NK-92 treated with Interleukin-12 subunit alpha and Interleukin-12 subunit beta, amount 100 ng/mL, for 24 hours (cell line): ENCODE data around the gene CMTR1.
A peak's percentile ranks its signal among the peaks of the same experiment; 100 is the strongest.
"Not testable (repeated sequence)": the region's sequence is repeated elsewhere in the genome, so short reads cannot be mapped to it uniquely, and the experiment has no call there.

ENCODE experiments used
- DNase-seq: peaks from one replicate; lab custom pipeline; 2025; lab: John Stamatoyannopoulos, UW

CMTR1 gene, protein sequence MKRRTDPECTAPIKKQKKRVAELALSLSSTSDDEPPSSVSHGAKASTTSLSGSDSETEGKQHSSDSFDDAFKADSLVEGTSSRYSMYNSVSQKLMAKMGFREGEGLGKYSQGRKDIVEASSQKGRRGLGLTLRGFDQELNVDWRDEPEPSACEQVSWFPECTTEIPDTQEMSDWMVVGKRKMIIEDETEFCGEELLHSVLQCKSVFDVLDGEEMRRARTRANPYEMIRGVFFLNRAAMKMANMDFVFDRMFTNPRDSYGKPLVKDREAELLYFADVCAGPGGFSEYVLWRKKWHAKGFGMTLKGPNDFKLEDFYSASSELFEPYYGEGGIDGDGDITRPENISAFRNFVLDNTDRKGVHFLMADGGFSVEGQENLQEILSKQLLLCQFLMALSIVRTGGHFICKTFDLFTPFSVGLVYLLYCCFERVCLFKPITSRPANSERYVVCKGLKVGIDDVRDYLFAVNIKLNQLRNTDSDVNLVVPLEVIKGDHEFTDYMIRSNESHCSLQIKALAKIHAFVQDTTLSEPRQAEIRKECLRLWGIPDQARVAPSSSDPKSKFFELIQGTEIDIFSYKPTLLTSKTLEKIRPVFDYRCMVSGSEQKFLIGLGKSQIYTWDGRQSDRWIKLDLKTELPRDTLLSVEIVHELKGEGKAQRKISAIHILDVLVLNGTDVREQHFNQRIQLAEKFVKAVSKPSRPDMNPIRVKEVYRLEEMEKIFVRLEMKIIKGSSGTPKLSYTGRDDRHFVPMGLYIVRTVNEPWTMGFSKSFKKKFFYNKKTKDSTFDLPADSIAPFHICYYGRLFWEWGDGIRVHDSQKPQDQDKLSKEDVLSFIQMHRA

DNA sequence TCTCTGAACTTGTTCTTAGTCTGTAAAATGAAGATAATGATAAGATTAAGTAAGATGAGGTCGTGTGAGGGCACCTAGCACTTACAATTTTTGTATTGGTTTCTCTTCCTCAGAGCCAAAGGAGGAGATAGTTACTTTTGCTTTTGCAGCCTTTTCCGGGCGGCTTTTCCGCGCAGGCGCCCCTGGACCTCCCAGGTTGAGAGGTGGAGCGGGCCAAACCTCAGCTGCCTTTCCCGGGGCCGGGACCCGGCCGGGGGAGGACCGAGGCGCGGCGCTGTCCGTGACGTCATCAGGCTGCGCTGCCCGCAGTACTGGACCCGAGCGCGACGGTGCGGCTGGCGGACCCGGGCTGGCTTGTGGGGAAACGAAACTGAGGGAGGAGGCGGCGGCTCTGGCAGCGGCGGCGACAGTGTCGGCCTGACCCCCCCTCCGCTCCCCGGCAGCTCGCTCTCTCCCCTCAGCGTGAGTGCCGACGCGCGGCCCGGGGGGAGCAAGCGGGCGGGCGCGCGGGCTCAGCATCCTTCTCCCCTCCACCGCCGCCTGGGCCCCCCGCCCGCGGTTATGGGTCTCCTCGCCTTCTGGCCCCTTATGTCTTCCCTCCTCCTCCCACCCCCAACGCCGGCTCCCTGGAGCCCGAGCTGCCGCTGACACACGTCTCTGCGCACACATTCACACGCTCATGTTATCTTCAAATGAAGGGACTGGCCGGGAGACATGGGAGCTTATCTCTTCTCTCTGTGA is at the start of gene CMTR1:
CMTR1 (plus strand) TSS at position 306 of the 741 bp plus-strand sequence. CDS start 2,409 bp downstream, outside the sequence.
- peak; percentile 96 for DNase-seq

DNA sequence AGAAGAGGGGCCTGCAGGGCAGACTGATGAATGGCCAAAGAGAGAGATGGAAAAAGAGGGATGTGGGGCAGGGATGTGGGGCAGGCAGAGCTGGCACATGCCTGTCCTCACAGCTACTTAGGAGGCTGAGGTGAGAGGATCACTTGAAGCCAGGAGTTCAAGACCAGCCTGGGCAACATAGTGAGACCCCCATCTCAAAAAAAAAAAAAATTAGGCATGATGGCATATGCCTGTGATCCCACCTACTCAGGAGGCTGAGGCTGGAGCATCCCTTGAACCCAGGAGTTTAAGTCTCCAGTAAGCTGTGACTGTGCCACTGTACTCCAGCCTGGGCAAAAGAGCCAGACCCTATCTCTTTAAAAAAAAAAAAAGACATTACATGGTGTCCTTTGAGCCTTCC is 44.4 kb upstream of the CMTR1 start:
- no peak for DNase-seq

DNA sequence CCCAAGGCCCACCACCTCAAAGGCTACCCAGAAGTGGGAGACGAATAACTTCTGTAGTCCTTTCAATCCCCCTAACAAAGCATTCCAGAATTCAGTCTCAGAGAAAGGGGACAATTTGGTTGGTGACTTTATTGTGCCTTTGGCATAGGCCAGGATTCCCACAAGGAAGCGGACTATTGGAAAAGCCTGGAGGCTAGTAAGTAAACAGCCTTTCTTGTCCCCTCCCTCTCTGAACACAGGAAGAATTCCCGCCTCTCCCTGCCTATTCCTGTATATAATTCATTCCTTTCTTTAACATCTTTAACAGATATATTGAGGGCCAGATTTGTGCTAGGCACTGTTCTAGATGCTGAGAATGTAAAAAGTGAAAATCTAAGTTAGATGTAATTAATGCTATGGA is 43.2 kb upstream of the CMTR1 start:
- no peak for DNase-seq

DNA sequence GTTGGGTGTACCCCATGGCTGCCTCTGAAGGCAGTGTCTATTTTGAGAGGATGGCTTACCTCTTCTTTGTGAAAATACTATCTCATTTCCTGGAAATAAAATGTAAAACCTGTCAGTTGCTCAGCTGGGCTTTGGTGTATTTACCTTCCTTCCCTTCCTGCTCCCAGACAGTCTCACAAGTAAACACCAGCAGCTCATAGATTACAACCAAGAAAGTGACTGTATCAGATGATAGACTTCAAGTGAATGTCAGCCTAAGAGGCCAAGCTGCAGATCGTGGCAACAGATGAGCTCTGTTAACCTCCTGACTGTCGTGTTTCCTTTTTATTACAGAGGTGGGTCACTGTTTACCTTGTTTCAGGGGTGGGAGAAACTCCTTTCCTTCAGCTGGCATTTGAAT is 41.9 kb upstream of the CMTR1 start:
- DNase-seq, result no peak

DNA sequence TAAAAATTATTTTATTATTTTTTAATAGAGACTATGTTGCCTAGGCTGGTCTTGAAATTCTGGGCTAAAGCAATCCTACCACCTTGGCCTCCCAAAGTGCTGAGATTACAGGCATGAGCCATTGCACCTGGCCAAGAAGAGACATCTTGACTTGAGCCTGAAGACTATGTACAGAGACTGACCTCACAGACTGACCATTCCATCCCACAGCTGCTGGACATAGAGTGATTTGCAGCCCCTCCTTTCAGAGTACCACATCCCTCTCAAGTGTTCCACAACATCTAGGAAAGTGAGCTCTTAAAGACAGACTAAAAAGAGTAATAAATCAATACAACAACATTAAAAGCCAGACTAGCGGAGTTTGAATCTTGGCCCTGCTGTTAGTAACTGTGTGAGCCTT is 40.2 kb upstream of the CMTR1 start:
- DNase-seq, result no peak

DNA sequence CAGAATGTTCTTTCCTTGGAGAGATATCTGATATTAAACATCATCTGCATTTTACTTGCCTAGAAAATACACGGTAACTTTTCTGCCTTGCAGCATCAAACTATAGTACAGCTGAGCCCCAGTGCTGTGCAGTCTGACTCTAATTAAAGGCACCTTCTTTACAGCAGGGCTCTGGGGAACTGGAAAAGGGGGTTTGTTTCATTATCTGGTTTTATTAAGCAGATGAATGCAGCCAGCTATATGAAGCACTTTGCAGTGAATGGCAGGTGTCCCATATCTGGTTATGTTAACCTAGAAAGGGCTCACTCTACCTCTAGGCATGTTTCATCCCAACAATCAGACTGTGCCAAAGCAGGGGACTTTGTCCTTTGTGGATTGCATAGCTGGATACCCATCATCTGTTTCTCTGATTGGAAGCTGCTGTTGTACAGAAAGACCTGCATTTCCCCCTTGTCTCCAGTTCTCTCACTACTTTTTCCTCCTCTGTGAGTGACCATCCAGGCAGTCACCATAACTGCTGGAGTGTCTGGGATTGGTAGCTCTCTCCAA is 39.6 kb upstream of the CMTR1 start:
- no peak for DNase-seq

DNA sequence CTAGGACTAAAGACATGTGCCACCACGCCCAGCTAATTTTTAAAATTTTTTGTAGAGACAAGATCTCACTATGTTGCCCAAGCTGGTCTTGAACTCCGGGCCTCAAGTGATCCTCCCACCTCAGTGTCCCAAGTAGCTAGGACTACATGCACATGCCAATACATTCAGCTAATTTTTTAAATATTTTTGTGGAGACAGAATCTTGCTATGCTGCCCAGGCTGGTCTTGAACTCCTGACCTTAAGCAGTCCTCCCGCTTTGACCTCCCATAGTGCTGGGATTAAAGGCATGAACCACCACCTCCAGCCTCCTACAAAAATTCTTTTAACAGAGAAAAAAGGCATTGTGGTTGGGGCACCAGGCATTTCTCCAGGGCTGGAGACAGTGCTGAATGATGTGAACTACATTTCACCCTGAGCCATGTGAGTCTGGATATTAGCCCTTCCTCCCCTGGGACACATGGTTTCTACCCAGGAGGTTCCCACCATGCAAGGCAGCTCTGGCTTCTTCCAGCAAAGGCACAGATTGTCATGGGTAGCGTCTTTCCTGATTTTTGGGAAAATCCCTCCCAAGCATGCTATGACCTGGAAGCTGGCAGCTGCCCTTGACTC is 36.3 kb upstream of the CMTR1 start:
- no peak for DNase-seq

DNA sequence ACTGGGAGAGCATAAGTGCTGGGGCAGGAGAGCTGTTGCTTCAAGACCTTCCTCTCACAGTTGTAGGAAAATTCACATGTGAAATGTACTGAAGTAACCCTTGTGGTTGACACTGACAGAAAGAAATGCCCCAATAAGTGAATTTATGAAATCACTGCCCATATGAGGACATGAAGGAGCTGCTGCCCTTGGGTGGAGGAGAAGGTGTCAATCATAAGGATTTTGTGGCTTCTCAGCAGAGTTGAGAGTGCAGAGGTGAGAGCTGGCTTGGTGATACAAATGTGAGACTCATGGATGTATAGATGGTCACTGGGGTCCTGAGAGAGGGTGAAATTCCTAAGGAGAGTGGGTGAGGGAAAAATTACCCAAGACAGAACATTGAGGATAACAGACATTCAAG is 33.9 kb upstream of the CMTR1 start:
- no peak for DNase-seq

DNA sequence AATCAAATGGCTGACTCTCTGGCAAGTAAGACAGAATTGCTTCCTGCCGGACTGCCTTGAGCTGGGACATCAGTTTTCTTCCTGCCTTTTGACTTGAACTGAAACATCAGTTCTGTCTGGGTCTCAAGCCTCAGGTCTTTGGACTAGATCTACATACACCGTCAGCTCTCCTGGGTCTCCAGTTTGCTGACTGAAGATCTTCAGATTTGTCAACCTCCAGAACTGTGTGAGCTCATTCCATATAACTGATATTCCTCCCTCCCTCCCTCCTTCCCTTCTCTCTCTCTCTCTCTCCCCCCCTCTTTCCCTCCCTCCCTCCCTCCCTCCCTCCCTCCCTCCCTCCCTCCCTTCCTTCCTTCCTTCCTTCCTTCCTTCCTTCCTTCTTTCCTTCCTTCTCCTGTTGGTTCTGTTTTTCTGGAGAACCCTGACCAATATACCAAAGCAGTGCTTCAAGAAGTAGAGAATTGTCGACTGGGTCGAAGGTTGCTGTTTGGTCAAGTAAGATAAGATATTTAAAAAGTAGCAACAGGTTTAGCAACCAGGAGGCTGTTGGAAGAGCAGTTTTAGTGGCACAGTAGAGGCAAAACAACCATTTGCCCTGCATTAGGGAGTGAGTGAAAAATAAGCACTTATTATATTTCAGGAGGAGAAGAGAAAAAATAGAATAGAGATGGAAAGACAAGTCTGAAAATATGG is 33.1 kb upstream of the CMTR1 start:
- DNase-seq, result no peak

DNA sequence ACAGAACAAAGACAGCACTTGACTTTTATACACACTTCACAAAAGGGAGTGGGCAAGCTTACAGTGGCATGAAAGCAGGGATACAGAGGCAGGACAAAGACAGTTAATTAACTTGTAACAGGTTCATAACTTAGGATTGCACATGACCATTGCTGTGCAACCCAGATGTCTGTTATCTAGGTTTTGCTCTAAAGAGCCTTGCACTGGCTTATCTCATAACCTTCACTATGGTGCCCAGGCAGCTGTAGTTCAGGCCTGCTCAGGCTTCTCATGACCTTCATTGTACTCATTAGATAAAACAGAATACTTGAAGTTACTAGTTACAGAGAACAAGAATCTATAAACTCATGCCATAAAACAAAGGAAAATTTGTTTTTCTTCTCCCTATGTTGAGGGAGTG is 31.4 kb upstream of the CMTR1 start:
- not testable (repeated sequence) for DNase-seq

DNA sequence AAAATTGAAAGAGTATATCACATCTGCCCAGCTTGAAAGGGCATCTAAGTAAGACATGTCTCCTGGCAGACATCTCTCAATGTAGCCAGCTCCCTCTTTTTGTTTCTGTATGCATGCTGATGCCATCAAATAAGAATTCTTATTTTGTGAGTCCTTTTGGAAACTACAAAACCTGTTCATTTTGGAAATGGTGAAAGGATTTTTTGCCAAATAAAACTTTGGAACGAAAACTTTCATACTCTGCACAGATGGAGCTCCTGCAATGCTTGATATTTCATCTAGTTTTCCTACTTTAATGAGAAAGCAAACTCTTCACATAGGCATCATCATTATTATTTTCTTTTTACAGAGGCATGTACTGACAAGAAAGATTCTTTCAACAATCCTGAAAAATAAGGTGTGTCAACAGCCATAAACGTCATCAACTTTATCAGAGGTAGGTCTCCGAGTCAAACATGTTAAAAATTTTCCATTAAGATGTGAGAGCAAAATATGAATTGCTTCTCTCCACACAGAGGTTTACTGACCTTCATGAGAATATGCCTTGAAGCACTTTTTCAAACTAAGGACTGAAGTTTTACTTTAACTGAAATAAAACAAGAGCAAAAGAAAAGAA is 26.2 kb upstream of the CMTR1 start:
- DNase-seq, result no peak

DNA sequence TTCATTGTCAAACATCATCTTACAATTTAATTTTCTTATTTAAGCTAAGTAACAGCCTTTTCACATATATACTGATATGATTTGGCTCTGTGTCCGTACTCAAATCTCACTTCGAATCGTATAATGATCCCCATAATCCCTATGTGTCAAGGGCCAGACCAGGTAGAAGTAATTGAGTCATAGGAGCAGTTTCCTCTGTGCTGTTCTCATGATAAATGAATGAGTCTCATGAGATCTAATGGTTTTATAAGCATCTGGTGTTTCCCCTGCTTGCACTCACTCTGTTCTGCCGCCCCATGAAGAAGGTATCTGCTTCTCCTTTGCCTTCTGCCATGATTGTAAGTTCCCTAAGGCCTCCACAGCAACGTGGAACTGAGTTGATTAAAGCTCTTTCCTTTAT is 25.1 kb upstream of the CMTR1 start:
- DNase-seq, result no peak

DNA sequence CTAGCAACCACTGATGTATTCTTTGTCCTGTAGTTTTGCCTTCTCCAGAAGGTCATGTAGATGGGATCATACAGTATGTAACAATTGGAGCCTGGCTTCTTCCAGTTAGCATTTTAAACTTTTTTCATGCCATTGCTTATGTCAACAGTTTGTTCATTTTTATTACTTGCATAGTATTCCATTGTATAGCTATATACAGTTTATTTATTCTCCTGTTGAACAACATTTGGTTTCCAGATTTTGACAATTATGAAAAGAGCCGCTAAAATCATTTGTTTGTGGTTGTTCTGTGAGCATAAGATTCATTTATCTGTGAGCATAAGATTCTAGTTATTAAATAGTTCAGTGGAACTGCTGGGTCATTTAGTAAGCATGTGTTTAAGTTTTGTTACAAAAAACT is 23.5 kb upstream of the CMTR1 start:
- DNase-seq, result no peak

DNA sequence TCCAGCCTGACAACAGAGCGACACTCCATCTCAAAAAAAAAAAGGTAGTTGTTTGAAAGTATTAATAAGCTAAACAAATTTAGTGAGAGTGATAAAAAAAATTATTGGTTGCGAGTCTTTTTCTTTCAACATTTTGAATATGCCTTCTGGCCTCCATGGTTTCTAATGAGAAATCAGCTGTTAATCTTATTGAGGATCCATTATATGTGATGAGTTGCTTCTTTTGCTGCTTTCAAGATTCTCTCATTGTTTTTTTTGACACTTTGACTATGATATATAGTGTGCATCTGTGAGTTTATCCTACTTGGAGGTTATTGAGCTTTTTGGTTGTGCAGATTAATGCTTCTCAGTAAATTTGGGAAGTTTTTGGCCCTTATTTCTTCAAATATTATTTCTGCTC is 15.6 kb upstream of the CMTR1 start:
- no peak for DNase-seq

DNA sequence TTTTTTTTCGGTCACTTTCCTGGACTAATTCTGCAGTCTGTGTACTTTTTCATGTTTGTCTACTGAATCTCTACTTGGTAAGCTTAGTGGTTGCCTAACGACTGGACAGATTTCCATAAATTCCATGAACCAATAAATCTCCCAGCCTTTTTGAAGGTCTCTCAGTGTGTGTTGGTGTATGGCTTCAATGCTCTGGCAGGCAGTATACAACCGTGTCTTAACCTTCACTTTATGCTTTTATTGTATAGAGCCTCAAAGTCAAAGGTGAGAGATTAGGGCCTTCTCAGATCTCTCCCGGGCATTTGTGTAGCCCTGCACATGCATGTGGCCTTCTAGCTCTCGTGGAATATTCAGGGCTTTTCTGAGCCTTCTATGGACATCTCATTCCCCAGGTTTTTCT is 14.3 kb upstream of the CMTR1 start:
- no peak for DNase-seq

DNA sequence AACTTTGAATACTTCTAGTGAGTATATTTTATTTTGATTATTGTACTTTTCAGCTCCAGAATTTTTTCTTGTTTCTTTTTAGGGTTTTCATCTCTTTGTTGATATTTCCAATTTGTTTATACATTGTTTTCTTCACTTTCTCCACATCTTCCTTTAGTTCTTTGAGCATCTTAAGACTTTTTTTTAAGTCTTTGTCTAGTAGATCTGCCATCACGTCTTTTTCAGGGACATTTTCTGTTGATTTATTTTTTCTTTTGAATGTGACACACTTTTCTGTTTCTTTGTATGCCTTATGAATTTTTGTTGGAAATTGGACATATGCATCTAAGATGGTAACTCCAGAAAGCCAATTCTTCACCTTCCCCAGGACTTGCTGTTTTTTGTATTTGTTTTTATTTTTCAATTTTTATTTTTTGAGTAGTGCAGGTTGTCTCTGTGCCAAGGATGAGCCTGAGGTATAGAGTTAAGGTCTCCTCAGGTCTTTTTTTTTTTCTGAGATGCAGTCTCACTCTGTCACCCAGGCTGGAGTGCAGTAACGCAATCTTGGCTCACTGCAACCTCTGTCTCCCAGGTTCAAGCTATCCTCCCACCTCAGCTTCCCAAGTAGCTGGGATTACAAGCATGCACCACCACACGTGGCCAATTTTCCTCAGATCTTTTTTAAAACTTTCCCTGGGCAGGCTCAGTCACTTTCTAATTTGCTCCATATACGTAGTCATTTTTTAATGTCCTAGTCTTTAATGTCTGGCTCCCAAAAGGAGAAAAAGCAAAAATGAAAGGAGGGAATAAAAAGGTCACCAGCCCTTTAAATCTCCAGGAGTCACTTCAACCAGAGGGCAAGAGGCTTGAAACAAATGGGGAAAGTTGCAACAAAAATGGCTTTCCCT is 6.7 kb upstream of the CMTR1 start:
- no peak for DNase-seq

DNA sequence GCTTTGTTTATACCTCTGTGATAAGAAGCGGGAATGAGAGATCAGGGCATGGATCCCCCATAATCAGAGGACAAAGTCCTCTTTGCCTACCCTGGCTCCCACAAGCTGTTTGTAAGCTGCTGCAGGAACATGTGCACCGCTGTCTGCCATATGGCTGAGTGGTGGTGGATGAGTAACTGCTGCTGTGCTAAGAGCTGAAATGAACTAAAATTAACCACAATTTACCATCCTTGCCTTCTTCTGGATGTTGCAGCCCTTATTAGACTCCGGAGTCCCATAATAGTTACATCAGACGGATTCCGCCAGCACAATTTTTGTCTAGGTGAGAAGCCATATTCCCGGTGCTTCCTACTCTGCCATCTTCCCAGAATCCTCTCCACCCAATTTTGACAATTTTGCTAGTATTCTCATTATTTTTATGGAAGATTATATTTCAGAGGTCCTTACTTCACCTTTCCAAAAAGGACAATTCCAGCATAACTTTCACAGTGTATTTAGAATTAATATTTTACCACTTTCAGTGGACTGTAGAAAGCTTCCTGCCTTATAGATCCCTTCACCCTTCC is 6.0 kb upstream of the CMTR1 start:
- no peak for DNase-seq

DNA sequence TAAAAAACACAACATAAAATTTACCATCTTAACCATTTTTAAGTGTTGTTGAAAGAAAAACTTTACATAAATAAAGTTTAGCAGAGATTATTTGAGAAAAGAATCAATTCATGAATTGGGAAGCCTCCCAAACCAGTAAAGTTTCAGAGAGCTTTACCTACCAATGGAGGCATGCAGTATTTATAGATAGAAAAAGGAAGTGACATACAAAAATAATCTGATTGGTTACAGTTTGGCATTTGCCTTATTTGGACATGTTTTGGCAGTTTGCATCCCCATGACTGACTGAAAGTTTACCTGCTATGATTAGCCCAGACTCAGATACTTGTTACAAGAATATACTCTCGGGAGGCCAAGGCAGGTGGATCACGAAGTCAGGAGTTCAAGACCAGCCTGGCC is 3.7 kb upstream of the CMTR1 start:
- no peak for DNase-seq

DNA sequence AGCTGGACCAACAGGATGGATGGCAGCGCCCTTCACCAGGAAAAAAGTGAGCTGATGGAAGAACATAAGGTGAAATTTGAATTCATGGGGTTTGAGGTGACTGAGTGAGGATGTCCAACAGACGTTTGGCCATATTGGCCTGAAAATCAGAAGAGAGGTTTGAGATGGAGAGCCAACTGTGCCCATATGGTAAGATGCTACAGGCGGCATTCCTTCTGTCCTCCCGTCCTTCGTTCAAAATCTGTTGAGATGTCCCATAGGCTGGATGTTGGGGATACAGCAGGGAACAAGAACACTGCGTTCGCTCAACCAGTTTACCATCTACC is 468 bp upstream of the CMTR1 start:
- DNase-seq, result no peak
